ENCODE measurements around the gene FAR2. TPM values are rescaled to one million over a fixed set of nuclear protein-coding genes. Genes with fewer than 3 reads are reported as not detected.
"Not testable (repeated sequence)": the region's sequence is repeated elsewhere in the genome, so short reads cannot be mapped to it uniquely, and the experiment has no call there.

Gene FAR2
- total RNA-seq, 2 experiments from 2014 or later = 7.1 to 9.6 TPM

DNA sequence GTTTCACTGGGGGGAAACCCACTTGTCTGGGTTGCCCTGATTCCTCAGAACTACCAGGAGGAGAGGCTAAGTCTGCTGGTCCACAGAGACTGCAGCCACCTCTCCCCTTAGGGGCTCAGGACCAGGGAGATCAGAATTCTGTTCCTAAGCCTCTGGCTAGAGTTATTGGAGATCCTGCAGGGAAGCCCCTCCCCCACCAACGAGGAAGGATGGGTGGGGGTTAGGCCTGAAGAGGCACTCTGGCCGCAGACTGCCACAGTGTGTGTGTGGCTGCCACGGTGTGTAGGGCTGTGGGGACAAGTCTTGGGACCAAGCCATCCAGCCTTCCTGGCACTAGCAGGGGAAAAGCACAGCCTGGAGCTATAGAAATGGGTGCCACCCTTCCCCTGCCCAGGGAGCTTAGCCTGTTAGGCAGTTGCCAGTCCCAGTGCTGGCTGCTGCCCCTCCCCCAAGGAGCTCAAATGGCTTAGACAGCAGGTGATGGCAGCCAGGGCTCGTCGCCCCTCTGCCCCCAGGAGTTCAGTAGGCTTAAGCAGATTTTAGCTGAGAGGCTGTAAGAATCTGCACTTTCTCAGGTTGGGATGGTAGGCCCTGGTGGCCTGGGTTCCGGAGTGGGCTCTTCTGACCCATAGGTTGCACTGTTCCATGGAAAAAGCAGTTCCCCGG is 124.2 kb downstream of the FAR2 start:
- POLR2A ChIA-PET = no interaction called here

DNA sequence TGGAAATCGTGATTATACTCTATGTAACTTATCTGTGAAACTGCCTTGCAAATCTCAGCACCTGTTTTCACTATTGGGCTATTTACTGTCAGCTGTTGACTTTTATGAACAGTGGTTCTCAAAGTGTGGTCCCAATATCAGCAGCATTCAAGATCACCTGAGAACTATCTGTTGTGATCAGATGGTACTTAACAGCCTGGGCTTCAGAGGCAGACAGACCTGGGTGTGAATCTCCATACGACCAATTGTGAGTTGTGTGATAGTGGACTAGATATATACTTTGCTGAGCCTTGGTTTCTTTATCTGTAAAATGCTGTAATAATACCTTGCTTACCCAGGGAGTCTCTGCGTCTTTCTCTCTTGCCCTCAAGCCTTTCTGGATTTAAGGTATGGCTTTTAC is 126.8 kb downstream of the FAR2 start:
- CTCF ChIA-PET = no interaction called here
- POLR2A ChIA-PET = no interaction called here

More for the DNA sequence above, 124.2 kb downstream of the FAR2 start:
- CTCF ChIA-PET = no interaction called here

DNA sequence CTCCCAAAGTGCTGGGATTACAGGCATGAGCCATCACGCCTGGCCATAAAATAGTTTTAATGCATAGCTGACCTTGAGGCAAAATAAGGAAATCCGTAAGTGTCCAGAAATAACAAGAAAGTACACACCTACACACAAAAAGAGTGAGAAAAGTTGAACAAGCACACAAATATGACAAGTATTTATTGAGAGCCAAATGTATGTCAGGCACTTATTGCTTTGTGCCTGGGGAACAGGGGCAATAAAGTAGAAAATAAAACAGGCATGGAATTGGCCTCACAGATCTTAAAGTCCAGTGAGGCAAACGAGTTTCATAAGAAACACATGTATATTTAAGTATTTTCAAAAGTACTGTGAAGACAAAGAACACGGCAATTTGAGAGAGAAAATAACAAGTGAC is 128.2 kb downstream of the FAR2 start:
- ChIA-PET POLR2A (no interaction called here), CTCF (no interaction called here)

DNA sequence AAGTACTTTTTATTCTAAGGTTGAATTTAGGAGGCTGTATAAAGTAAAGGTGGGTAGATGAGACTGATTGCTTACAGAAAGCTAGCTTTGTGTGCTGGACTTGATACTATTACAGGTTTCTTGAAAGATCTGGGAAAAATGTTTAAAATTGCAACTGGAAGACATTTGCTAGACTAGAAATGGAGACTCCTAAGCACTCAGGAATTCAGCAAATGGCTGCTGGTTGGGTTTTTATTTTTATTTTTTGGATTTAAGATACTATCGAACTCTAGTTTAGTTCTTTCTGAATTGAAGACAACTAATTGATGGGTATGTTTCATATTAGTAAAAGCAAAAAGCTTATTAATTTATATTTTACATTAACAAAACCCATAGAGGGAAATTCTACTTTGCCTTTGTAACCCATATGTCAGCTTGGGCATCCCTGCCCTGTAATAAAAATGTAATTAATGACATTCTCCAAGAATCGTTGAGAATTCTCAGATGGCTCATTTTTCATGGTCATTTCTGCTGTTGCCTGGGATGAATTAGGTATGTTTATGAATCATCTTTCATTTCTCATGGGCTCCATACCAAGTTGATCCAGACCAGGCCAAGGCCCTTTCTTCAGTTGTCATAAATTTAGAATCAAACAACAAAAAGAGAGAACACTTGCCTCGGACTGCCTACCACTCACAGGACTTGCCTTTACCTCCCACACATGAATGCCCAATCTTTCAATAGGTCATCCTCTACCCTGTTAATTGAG is 129.8 kb downstream of the FAR2 start:
- ChIA-PET CTCF (no interaction called here), POLR2A (no interaction called here)

DNA sequence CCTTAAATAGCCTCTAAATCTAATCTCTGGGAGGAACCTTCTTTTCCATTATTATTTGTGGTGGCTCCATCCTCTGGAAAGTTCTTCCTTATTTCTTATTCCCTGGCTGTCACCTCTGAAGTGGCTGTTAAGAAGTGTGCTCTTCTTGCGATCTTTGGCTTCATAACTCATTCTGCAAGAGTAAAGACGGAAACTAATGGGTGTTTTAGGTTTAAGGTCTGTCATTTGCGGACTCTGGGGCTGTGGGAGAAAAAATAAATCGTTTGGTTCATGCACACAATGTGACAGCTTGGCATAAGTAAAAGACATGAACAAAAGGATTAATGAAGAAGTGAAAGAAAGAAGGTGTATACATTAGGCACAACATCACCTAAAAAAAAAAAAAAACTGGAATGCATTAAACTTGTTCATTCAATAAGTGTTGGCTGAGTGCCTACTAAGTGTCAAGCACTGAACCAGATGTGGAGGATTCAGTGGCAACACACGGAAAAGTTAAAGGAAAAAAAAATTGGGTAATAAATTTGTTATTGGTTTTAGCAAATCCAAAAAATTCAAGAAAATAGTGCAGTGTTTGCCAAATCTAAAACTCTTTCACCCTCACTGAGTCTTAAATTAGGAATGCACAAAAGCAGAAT is 132.4 kb downstream of the FAR2 start:
- CTCF ChIA-PET = no interaction called here
- POLR2A ChIA-PET = no interaction called here

DNA sequence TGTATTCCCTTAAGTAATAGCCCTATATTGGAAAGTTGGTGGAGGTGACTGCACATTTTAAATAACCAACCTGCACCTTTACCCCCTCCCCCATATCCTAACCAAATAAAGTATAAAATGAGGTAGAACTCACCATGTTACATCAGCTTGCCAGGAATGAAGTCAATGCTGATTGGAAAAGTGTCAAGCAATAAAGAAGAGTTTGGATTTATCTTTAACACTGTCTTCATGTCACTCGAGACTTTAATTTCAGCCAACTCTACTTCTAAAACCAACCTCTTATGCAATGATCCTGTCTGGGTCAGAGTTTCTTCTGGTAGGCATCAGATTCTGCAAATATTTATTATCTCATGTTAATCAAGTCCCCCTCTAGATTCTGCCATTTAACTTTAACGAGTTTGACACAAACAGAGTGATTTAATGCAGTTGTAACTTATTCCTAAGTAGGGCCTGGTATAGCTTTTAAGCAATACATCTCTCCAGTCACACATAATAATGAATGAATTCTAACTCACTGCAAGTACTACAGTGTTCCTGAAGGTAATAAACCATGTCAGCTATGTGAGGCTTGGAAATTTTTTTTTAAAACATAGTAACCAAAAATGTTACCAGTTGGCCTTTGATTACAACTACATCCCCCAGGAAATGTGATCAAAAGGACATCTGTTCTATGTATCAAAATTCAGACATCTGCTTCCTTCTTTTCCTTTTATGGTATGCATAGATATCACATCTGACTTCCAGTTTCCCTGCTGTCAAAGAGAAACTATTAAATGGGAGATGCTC is 133.1 kb downstream of the FAR2 start:
- POLR2A ChIA-PET = no interaction called here
- CTCF ChIA-PET = no interaction called here

DNA sequence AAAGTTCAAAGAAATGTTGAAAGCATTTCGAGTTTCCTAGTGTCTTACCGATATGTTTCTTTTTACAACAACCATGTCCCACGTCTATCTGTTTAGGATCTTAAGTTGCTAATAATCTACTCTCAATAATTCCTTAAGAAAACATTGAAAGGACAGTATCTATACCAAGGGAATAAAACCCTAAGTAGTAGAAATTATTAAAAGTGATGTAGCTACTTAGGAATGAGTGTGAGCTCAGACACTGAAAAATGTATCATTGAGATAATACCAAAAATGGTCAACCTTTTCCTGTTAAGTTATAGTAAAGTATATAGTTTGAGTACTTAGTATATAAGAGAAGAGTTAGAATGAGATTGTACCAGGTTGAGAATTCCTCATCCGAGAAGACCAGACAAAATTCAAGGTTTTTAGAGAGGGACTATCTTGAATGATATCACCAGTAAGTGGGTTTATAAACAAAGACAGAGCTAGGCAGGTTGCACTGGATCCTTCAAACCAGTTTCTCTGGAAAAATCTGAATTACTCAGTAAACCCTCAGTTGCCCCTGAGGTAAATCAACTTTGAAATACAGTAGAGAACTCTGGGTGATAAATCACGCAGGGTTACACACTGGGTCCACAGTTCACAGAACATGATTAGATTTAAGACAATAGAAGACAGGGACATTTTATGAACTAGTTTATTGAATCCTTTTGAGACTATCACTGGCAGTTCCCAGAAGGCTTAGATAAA is 135.1 kb downstream of the FAR2 start:
- CTCF ChIA-PET = no interaction called here
- POLR2A ChIA-PET = no interaction called here

DNA sequence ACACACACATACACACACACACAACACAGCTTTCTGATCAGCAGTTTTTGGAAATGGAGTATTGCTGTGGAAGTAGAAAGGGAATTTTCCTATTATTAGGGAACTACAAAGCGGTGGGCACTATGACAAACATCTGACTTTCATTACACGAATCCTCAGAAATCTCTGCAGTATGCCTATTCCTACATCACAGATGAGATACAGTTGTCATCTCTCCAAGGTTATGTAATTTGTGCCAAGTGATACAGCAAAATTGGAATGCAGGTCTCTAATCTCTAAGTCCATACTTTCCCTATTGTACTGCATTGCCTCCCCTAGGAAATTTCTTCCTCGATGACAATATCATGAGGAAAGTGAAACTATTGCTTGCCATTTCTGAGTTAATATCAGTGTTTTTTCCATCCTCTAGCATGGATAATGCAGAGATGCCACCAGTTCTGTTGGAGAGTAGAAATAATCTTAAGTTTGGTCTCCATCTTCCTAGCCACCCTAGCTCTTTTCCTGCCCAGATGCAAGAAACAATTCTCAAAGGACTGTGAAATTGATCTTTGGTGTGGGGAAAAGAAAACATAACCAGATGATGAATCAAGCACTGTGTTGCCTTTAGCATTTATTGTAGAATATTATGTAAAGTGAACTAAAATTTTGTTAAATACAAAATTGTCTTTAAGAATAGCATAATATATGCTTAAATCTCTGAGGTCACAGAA is 137.2 kb downstream of the FAR2 start:
- CTCF ChIA-PET = no interaction called here
- POLR2A ChIA-PET = no interaction called here

DNA sequence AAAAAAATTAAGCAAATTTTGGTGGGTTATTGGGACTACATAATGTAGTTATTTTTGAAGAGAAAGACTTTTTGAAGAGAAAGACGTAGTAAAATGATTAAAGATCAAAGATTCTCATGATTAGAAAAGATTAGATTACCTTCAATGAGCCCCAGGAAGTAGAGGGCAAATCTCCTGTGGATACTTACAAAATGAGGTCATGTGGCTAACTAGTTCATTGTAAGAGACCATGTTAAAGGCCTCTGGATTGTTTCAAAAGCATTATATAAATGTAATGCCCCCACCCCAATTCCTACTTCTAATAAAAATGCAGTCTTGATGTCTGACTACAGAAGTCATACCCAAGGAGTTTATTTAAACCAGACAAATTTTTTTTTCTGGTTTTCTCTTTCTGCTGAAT is 138.5 kb downstream of the FAR2 start:
- ChIA-PET POLR2A (no interaction called here), CTCF (no interaction called here)

DNA sequence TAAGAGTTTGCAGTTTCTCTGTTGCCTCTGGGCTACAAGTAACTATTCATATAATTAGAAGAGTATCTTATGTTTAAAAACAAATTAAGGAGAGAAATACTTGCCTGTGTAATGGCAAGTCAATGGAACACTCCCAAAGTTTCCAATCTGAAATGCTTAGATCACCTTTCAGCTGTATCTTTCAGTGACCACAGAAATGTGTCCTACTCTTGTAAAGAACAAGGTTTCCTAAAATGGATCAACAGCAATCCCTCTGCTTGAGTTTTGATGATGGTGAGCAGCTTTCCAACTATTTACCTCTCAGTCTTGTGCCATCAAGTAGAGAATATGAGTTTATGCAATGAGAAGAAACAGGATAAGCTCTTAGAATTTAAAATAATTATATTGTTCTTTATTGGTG is 139.0 kb downstream of the FAR2 start:
- POLR2A ChIA-PET = no interaction called here
- CTCF ChIA-PET = no interaction called here

DNA sequence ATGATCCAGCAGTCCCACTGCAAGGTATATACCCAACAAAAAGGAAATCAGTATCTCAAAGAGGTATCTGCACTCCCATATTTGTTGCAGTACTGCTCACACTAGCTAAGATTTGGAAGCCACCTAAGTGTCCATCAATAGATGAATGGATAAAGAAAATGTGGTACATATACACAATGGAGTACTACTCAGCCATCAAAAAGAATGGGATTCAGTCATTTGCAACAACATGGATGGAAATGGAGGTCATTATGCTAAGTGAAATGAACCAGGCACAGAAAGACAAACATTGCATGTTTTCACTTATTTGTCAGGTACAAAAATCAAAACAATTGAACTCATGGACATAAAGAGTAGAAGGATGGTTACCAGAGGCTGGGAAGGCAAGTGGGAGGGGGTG is 141.4 kb downstream of the FAR2 start:
- CTCF ChIA-PET, POLR2A ChIA-PET: not testable (repeated sequence)

DNA sequence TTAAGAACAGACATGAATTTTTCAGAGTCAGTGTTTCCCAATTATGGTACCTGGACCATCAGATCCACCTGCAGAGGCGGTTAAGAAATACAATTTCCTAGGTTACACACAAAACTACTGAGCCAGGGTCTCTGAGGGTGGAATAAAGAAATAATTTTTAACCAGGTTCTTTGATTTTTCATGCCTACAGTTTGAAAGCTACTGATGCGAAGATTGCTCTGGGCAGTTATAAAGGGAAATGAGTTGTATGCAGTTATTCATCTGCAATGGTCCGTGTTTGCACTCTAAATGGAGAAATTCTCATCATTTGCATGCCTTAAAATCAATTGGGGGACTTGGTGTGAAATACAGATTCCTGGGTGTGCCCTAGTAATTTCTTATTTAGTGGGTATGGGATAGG is 142.1 kb downstream of the FAR2 start:
- ChIA-PET CTCF (no interaction called here), POLR2A (no interaction called here)

DNA sequence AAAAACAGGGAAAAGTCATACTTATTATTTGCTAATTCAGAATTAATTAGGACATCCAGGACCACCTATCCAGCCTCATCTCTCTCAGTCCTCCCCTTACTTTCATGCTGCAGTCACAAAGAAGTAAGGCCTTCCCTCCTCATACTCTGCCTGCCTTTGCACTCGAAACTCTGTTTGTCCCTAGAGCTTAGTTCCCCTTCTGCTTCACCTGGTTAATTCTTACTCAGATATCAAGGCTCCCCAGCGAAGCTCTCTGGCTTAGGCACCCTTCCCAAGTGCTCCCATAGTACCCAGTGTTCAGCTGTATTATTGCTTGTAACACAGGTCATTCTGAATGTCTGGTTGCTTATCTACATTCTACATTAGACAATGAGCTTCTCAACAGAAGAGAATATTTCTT is 150.6 kb downstream of the FAR2 start:
- POLR2A ChIA-PET = no interaction called here
- CTCF ChIA-PET = no interaction called here

DNA sequence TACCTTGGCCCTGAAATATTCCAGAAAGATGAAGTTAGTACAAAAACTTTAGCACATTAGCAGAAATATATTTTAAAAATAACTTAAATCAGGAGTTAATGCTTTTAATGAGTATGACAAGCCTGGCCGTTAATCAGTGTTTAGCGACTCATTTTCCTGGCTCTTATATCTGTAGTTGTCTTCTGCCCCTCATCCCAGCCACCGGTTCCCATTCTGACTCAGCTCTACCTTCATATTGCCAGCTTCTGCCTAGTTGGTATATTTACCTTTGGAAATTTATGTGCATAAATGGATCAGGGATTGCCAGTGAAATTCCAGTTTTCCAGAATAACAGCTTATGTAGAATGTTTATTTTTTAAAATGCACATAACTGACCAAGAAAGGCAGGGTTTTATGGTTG is 152.0 kb downstream of the FAR2 start:
- CTCF ChIA-PET = no interaction called here

DNA sequence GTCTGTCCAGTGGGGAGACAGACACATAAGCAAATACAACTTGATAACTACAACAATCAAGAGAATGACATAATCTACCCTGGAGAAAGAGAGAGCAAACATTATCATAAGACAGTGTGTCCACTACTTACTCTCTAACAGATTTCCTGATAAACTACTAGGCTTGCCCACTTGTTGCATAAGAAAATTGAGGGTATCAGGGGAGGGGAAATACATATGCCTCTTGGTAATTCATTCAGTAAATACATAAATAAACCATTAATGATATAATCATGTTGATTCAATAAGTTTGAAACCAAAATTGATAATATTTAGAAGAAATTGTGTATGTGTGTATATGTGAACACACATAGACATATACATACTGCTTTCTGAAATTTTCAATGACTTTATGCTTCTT is 155.3 kb downstream of the FAR2 start:
- ChIA-PET POLR2A (no interaction called here), CTCF (no interaction called here)

More for the DNA sequence above, 152.0 kb downstream of the FAR2 start:
- POLR2A ChIA-PET = no interaction called here

DNA sequence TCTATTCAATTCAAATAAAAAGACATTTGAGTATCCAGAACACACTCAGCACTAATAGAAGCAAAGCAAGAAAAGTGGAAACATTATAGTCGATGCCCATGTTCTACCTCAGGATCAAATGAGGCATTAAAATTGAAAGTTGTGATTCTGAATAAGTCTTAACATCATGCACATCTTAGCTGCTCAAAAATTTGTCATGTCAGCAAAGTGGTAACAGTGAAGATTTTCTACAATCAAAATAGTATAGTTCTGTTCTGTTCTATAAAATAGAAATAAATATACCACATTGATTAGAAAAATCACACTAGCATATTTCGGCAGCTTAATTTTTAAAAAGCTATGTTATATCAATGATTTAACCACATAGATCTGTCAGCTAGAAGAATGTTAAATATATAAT is 157.2 kb downstream of the FAR2 start:
- CTCF ChIA-PET = no interaction called here
- POLR2A ChIA-PET = no interaction called here

DNA sequence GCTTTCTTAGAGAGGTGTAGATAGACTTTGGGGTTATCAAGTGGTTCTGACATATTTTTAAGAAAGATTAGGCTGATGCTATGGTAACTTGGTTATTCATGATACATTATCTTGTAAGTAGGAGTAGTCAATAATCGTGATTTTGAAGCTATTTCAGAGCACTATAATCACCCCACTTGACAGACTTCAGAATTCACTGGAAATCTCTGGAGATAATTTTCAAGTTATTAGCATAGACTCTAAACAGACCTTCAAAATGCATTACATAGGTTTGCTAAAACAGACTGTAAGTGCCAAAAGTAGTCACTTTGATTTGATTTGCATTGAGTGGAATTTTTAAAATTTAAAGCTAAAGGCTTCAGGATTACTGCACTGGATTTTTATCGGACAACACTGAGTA is 157.6 kb downstream of the FAR2 start:
- CTCF ChIA-PET = no interaction called here

DNA sequence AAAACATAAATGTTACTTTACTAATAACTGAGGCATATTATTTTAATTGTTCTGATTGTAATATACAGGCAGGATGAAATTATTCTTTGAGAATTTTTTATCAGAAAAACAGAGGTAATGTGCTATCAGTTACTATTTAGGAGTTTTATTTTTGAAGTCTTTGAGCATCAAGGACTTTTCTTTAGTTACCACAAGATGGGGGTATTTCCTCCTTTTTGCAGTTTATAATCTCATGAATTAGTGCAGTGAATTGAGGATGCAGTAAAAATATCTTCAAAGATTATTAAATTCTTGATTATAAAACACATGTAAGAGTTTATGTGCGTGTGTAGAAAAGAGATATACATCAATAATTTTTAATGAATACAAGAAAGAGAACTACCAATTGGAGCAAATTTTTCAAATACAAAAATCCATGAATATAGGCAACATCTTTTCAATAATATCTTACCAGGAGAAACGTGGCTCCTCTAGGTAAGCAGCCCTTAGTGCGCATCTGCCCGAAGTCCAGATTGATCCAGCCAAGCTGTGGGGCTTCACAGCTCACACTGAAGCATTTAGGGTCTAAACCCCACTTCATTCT is 160.3 kb downstream of the FAR2 start:
- CTCF ChIA-PET = no interaction called here
- POLR2A ChIA-PET = no interaction called here

More for the DNA sequence above, 157.6 kb downstream of the FAR2 start:
- POLR2A ChIA-PET = no interaction called here

DNA sequence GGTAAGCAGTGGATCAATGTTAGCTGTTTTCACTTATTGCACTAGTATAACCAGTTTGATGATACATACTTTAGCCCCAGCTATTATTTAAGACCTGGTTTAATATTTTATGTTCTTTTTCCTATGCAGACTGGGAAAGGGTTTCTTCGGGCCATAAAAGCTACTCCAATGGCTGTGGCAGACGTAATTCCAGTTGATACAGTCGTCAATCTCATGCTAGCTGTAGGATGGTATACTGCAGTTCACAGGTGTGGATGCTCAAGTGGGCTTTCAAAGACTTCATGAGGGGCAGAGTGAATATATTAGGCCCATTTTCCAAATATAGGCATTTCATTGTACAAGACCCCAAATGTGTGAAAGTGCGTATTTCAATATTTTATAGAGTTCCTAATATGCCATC is 161.8 kb downstream of the FAR2 start:
- POLR2A ChIA-PET = no interaction called here

More for the DNA sequence above, 161.8 kb downstream of the FAR2 start:
- CTCF ChIA-PET = no interaction called here

Data from activated CD8-positive, alpha-beta memory T cell treated with anti-CD3 and anti-CD28 coated beads for 36 hours (primary cell).